Kidney (tissue), 14 donors: Measurements from ENCODE around the gene TMC2. TPM values are rescaled to one million over a fixed set of nuclear protein-coding genes. Genes with fewer than 3 reads are reported as not detected.
A peak's percentile ranks its signal among the peaks of the same experiment; 100 is the strongest.
"Not testable (repeated sequence)": the region's sequence is repeated elsewhere in the genome, so short reads cannot be mapped to it uniquely, and the experiment has no call there.

Experiments used
- DNase-seq, 5 donors: peaks; one replicate each; pipeline ENCODE4 v3.0.0-alpha.2; 2013 to 2020
- FAIRE-seq: peaks from 2 replicates; lab custom pipeline; 2012; peaks lifted over from hg19 to GRCh38; lab: Jason Lieb, UNC
- H3K27ac ChIP-seq, 2 donors: one replicate each; pipeline ENCODE4 v1.7.0; 2013; ENCODE audit warnings: low read depth in 2 of 2, low read length in 2 of 2, inconsistent platforms in 1 of 2
- H3K27me3 ChIP-seq: one replicate; pipeline ENCODE4 v1.7.1; 2013; ENCODE audit warnings: low read length, inconsistent platforms; ENCODE audit not compliant: control insufficient read depth, insufficient read depth
- H3K36me3 ChIP-seq, 3 donors: one replicate each; pipeline versions ENCODE4 v1.7.0 to v1.7.1; 2013; ENCODE audit warnings: low read length in 3 of 3, control low read depth in 1 of 3, inconsistent platforms in 1 of 3; ENCODE audit not compliant: insufficient read depth in 3 of 3, control insufficient read depth in 2 of 3
- H3K4me1 ChIP-seq, 3 donors: one replicate each; pipeline versions ENCODE4 v1.7.0 to v1.7.1; 2013; ENCODE audit warnings: low read length in 3 of 3, inconsistent platforms in 1 of 3, low read depth in 1 of 3; ENCODE audit not compliant: control insufficient read depth in 2 of 3, insufficient read depth in 2 of 3
- H3K4me3 ChIP-seq, 3 donors: one replicate each; pipeline versions ENCODE4 v1.7.0 to v1.8.1; 2013; ENCODE audit warnings: low read length in 3 of 3, control low read depth in 1 of 3, inconsistent platforms in 1 of 3
- H3K9ac ChIP-seq, 3 donors: one replicate each; pipeline versions ENCODE4 v1.7.0 to v1.7.1; 2013; ENCODE audit warnings: low read length in 3 of 3, control low read depth in 1 of 3, inconsistent platforms in 1 of 3
- H3K9me3 ChIP-seq, 3 donors: one replicate each; pipeline versions ENCODE4 v1.7.0 to v1.7.1; 2013; ENCODE audit warnings: low read length in 3 of 3, control low read depth in 1 of 3, inconsistent platforms in 1 of 3; ENCODE audit not compliant: control insufficient read depth in 2 of 3, insufficient read depth in 1 of 3
- intact Hi-C: fragments of 100-400 bp; cut with DNase I; formaldehyde crosslinking; loops from one replicate; pipeline ENCODE4 v1.11.1; 2022
- polyA plus RNA-seq: library from polyadenylated mRNA; stranded (reverse); fragments of 350-450 nt; fragmentation: Illumina TruSeq; extraction: RNeasy Lipid Tissue Mini Kit (QIAGEN cat#74804); gene quantifications from one replicate; pipeline ENCODE4 v1.2.3, GENCODE V29; 2014; ENCODE audit warnings: low read depth, low replicate concordance; ENCODE audit not compliant: insufficient read depth
- total RNA-seq: library from RNA; stranded (reverse); fragmentation: NEBNext Ultra II Directional; extraction: Animal tissue kit (Norgen Biotek cat#: 25700); gene quantifications from one replicate; pipeline ENCODE4 v1.2.1, GENCODE V29; 2021
- TF ChIP-seq, protein P1 (sequence below): IDR thresholded peaks from 3 replicates; pipeline ENCODE4 v1.5.1; 2012; ENCODE audit warnings: mild to moderate bottlenecking, moderate library complexity, borderline replicate concordance; ENCODE audit not compliant: insufficient read depth; ENCODE audit errors: extremely low read depth
- donor health status: control.
- donor health status: control.
- donor health status: control.
- donor health status: control.
- donor health status: control.
- donor health status: DM: yes; HTN: yes; CAD: no.
- donor health status: Normal renal cell carcinoma (clear cell type).

The TMC2 gene
- total and polyA plus RNA-seq, 2 donors from 2014 or later = not detected

DNA sequence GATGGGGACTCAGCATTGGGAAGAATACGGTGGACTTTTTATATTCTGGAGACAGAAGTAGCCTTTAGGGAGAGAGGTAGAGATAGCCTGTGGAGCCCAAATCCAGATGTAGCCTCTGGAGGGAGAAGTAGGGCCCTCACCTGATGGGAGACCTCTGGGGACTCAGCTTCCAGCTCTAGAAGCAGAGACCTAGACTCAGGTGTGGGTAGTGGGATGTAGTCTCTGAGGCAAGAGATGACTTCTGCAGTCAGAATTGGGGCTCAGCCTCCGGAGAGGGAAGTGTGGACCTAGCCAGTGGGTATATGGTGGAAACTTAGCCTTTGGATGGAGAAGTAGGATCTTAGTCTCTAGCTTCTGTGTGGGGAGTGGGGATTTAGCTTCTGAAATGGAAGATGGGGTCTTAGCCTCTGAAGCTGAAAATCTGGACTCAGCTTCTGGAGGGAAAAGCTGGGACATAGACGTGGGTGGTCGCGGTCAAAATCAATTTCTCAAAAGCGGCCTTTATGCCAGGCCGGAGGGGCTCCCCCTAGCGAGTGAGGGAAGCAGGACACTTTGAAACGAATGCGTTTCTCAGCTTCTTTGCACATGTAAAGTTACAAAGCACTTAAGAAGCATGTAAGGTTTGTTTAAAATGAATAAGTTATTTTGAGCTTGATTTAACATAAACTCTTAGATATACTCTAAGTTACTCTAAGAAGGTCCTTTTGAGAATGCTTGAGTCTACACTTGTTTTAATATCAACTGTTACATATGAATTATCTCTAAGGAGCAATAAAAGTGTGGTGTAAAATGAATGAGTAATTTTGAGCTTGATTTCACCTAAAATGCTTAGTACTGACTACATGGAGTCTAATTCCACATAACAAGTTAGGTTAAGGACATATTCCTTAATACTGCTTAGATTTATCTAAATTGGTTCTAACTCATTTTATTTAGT, 14.7 kb upstream of the TMC2 start:
- intact Hi-C loops = no loop called here
- H3K4me1 ChIP-seq = peaks cover 0 to 2% (median 0%) of the 10 kb centered on the region in 3 donors
- no peak for FAIRE-seq
- no peaks in the 10 kb centered on the region for H3K9me3 ChIP-seq
- TF ChIP-seq, protein P1, sequence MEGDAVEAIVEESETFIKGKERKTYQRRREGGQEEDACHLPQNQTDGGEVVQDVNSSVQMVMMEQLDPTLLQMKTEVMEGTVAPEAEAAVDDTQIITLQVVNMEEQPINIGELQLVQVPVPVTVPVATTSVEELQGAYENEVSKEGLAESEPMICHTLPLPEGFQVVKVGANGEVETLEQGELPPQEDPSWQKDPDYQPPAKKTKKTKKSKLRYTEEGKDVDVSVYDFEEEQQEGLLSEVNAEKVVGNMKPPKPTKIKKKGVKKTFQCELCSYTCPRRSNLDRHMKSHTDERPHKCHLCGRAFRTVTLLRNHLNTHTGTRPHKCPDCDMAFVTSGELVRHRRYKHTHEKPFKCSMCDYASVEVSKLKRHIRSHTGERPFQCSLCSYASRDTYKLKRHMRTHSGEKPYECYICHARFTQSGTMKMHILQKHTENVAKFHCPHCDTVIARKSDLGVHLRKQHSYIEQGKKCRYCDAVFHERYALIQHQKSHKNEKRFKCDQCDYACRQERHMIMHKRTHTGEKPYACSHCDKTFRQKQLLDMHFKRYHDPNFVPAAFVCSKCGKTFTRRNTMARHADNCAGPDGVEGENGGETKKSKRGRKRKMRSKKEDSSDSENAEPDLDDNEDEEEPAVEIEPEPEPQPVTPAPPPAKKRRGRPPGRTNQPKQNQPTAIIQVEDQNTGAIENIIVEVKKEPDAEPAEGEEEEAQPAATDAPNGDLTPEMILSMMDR = peak; percentile 55
- no peak overlapping the region for H3K9ac ChIP-seq
- no peaks in the 10 kb centered on the region for H3K36me3 ChIP-seq
- no peaks in the 10 kb centered on the region for H3K27me3 ChIP-seq
- no peak overlapping the region for H3K4me3 ChIP-seq
- peak in 2 of 5 donors; percentile 42 to 59 for DNase-seq
- H3K27ac ChIP-seq = no peak overlapping the region

DNA sequence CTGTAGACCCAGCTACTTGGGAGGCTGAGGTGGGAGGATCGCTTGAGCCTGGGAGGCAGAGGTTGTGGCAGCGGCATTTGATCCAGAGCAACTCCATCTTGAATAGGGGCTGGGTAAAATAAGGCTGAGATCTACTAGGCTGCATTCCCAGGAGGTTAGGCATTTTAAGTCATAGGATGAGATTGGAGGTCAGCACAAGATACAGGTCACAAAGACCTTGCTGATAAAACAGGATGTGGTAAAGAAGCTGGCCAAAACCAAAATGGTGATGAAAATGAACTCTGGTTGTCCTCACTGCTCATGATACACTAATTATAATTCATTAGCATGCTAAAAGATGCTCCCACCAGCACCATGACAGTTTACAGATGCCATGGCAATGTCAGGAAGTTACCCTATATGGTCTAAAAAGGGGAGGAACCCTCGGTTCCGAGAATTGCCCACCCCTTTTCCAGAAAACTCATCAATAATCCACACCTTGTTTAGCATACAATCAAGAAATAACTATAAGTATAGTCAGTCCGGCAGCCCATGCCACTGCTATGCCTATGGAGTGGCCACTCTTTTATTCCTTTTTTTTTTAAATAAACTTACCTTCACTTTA, 13.4 kb upstream of the TMC2 start:
- H3K27ac ChIP-seq, H3K36me3 ChIP-seq, H3K27me3 ChIP-seq, H3K9me3 ChIP-seq, H3K4me1 ChIP-seq, FAIRE-seq, intact Hi-C loops, DNase-seq, H3K4me3 ChIP-seq, H3K9ac ChIP-seq: not testable (repeated sequence)

GRCh38 chr20:2523919-2524708, 12.3 kb upstream of the TMC2 start:
- FAIRE-seq = no peak
- intact Hi-C loops = no loop called here
- no peaks in the 10 kb centered on the region for H3K9me3 ChIP-seq

More at GRCh38 chr20:2523919-2524708, 12.3 kb upstream of the TMC2 start:
- no peaks in the 10 kb centered on the region for H3K27me3 ChIP-seq
- H3K36me3 ChIP-seq = no peaks in the 10 kb centered on the region
- H3K9ac ChIP-seq = peak overlapping the region; percentile 25 to 87 (median 50)
- H3K4me3 ChIP-seq = peak overlapping the region; percentile 50 to 82 (median 52)
- TF ChIP-seq, protein P1 = peak; percentile 88
- H3K4me1 ChIP-seq = peaks cover 0 to 2% (median 0%) of the 10 kb centered on the region in 3 donors
- peak overlapping the region; percentile 45 to 84 for H3K27ac ChIP-seq
- peak; percentile 92 to 95 (median 94) for DNase-seq
